Pancreas (tissue), 10 donors: ENCODE measurements around the gene ACTRT3. TPM values are rescaled to one million over a fixed set of nuclear protein-coding genes. Genes with fewer than 3 reads are reported as not detected.

Experiments
- ATAC-seq, 4 donors: fragments of 200-7000 bp; cut with Tn5 transposase; one replicate each; pipeline versions ENCODE4 v1.8.0 to v1.9.1; 2020; ENCODE audit warnings: mild to moderate bottlenecking in 4 of 4, moderate library complexity in 4 of 4
- DNase-seq, 6 donors: peaks; one replicate each; pipeline ENCODE4 v3.0.0-alpha.2; 2020
- FAIRE-seq: peaks from 2 replicates; lab custom pipeline; 2012; peaks lifted over from hg19 to GRCh38; lab: Jason Lieb, UNC
- H3K27ac ChIP-seq, 4 donors: fragments of 200-600 bp; sonication (generic); 1 replicate in 3 of 4; 2 replicates in 1 of 4; pipeline versions ENCODE4 v1.5.0 to v1.8.0; 2020
- H3K27me3 ChIP-seq, 4 donors: fragments of 200-600 bp; one replicate each; pipeline ENCODE4 v1.8.0; 2021
- H3K36me3 ChIP-seq, 3 donors: fragments of 200-600 bp; sonication (generic) in 1 of 3; one replicate each; pipeline versions ENCODE4 v1.5.0 to v1.8.0; 2020 to 2021
- H3K4me1 ChIP-seq, 3 donors: fragments of 200-600 bp; one replicate each; pipeline ENCODE4 v1.8.0; 2021
- H3K4me3 ChIP-seq, 4 donors: fragments of 200-600 bp; sonication (generic) in 2 of 4; one replicate each; pipeline versions ENCODE4 v1.5.0 to v1.8.0; 2020 to 2021
- H3K9me3 ChIP-seq, 4 donors: fragments of 200-600 bp; one replicate each; pipeline ENCODE4 v1.8.0; 2021
- CTCF ChIP-seq, 4 donors: fragments of 200-600 bp; sonication (generic) in 3 of 4; IDR thresholded peaks; one replicate each; pipeline versions ENCODE4 v1.5.0 to v1.8.0; 2021; ENCODE audit warnings: antibody characterized with exemption in 4 of 4
- WGBS, 2 donors: extraction: QIAGEN DNeasy Blood & Tissue Kit; methylation state at CpG; one replicate each; pipeline ENCODE4 v1.1.7; 2013; 5-methylcytosine and 5-hydroxymethylcytosine counted together
- intact Hi-C, 3 donors: fragments of 100-400 bp; cut with DNase I; formaldehyde crosslinking; loops; one replicate each; pipeline versions ENCODE4 v1.11.1 to v1.14.2; 2022
- polyA plus RNA-seq, 2 donors: library from polyadenylated mRNA; stranded (reverse); fragments of 200-250 nt; gene quantifications; one replicate each; pipeline ENCODE4 v1.2.3, GENCODE V29; 2013
- total RNA-seq, 6 donors: library from RNA; stranded (reverse); fragmentation: NEBNext Ultra II Directional in 4 of 6; extraction: Animal tissue kit (Norgen Biotek cat#: 25700) in 4 of 6; gene quantifications; one replicate each; pipeline versions ENCODE4 v1.2.1 to v1.2.4, GENCODE V29; 2021 to 2023
- donor health status: healthy with polysubstance abuse.
- donor health status: DM: no; HTN: no; CAD: no; lungs with moderate emphysema.
- donor health status: DM: no; HTN: no; CAD: no.
- donor health status: control.
- donor health status: control.
- donor health status: Bipolar disorder and iron deficiency.
- donor health status: DM: yes; HTN: yes; CAD: no.
- donor health status: DM: no; HTN: no; CAD: no.
- donor health status: DM: no; HTN: no; CAD: no.
- donor health status: DM: yes; HTN: yes; CAD: no.

Gene ACTRT3
- total and polyA plus RNA-seq, 8 donors = 0.14 to 0.82 (median 0.40) TPM

GRCh38 chr3:169813278-169813677 is 43.9 kb upstream of the ACTRT3 start:
- H3K4me3 ChIP-seq = peak overlapping the region in 1 of 4 donors; percentile 70
- H3K27me3 ChIP-seq = peaks cover 0 to 4% (median 0%) of the 10 kb centered on the region in 4 donors
- FAIRE-seq (no peak), DNase-seq (no peak), ATAC-seq (no peak)
- H3K4me1 ChIP-seq = peaks cover 0 to 4% (median 0%) of the 10 kb centered on the region in 3 donors
- intact Hi-C loops = no loop called here
- H3K27ac ChIP-seq = no peak overlapping the region
- H3K36me3 ChIP-seq = no peaks in the 10 kb centered on the region
- WGBS, 2 donors = 70 to 77% methylated on average over 8 of the region's 8 CpGs
- no peak for TF ChIP-seq CTCF (IDR thresholded peaks at IDR 0.05)
- no peaks in the 10 kb centered on the region for H3K9me3 ChIP-seq

- DNase-seq (peak; percentile 48 to 86 (median 64)), ATAC-seq (peak; percentile 91 to 95 (median 92)), FAIRE-seq (no peak)
- no peaks in the 10 kb centered on the region for H3K9me3 ChIP-seq
- peak within 1 kb of the TSS in 2 of 4 donors; percentile 12 to 33 for H3K27ac ChIP-seq
- H3K36me3 ChIP-seq = no peaks in the 10 kb centered on the region
- TF ChIP-seq CTCF (IDR thresholded peaks at IDR 0.05) = no peak
- peaks cover 0 to 4% (median 0%) of the 10 kb centered on the region in 3 donors for H3K4me1 ChIP-seq
- intact Hi-C loops = no loop called here
- H3K4me3 ChIP-seq = peak within 1 kb of the TSS; percentile 27 to 70 (median 36)
- peaks cover 0 to 4% (median 0%) of the 10 kb centered on the region in 4 donors for H3K27me3 ChIP-seq
- 11 to 15% methylated on average over 50 to 56 of the region's 56 CpGs for WGBS, 2 donors
Observed at GRCh38 chr3:169812332-169813235, 43.2 kb upstream of the ACTRT3 start, which contains the start of the genes LRRC34 and LRRIQ4. Gene LRRC34, minus strand, starts transcription at chr3:169812904. Its CDS starts 356 bp downstream, at chr3:169812548. Gene LRRIQ4, plus strand, starts transcription at chr3:169812870. Its CDS starts 9,052 bp downstream, at chr3:169821922.

- FAIRE-seq = no peak
- Histone ChIP-seq H3K27ac (peak overlapping the region in 1 of 4 donors; percentile 33), H3K4me3 (peak overlapping the region; percentile 27 to 70 (median 36)), H3K27me3 (peaks cover 0 to 4% (median 0%) of the 10 kb centered on the region in 4 donors), H3K4me1 (peaks cover 0 to 4% (median 2%) of the 10 kb centered on the region in 3 donors), H3K36me3 (no peaks in the 10 kb centered on the region), H3K9me3 (no peaks in the 10 kb centered on the region)
- TF ChIP-seq CTCF (IDR thresholded peaks at IDR 0.05) = no peak
- ATAC-seq = peak; percentile 34 to 53 (median 46)
- DNase-seq = peak in 1 of 6 donors; percentile 4
- intact Hi-C loops = no loop called here
- 9% methylated on average over 29 of the region's 29 CpGs for WGBS, 2 donors
Observed at GRCh38 chr3:169811631-169812331, 42.4 kb upstream of the ACTRT3 start.

- no peak for FAIRE-seq
- no peaks in the 10 kb centered on the region for H3K36me3 ChIP-seq
- H3K4me3 ChIP-seq = no peak overlapping the region
- no peak for DNase-seq
- no peaks in the 10 kb centered on the region for H3K27me3 ChIP-seq
- no peak overlapping the region for H3K27ac ChIP-seq
- no peak for TF ChIP-seq CTCF (IDR thresholded peaks at IDR 0.05)
- intact Hi-C loops = no loop called here
- no peaks in the 10 kb centered on the region for H3K9me3 ChIP-seq
- H3K4me1 ChIP-seq = peaks cover 0 to 4% (median 4%) of the 10 kb centered on the region in 3 donors
- no peak for ATAC-seq
- 50 to 56% methylated on average over 2 of the region's 2 CpGs for WGBS, 2 donors
Observed at GRCh38 chr3:169809230-169809795, 40.0 kb upstream of the ACTRT3 start.
